GM10266 (cell line): ENCODE results near the gene F2RL3.

Experiments used
- DNase-seq: peaks from one replicate; pipeline ENCODE4 v3.0.0; 2012; ENCODE audit errors: extremely low spot score
- TF ChIP-seq, protein P1 (sequence below): IDR thresholded peaks from 2 replicates; pipeline ENCODE4 v1.5.1; 2012; ENCODE audit warnings: mild to moderate bottlenecking, low read depth; ENCODE audit not compliant: control insufficient read depth, insufficient read depth; ENCODE audit errors: missing control alignments

Gene F2RL3

DNA sequence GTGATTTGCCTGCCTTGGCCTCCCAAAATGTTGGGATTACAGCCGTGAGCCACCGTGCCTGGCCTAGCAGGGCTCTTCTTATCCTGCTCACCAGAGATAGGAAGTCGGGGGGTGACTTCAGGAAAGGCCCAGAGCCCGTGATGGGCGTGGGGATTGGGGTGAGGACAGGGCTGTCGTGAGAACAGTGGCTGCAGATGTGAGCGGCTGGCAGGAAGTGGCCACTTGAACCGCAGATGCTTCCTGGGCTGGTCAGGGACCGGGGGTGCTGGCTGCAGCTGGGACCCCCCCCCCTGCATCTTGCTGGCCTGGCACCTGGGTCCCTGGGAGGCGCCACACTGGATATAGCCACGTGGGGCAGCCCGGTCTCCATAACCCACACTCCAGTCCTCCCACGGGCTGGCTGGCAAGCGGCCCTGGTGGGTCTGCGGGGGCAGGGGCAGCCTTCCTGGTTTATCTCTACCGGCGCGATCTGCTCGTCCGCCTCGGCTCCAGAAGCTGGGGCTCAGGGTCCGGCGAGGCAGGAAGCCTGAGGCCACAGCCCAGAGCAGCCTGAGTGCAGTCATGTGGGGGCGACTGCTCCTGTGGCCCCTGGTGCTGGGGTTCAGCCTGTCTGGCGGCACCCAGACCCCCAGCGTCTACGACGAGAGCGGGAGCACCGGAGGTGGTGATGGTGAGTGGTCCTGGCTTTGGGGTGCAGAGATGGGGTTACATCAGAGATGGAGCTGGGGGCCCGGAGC lies at the start of gene F2RL3:
F2RL3 (plus strand) TSS at position 371 of the 737 bp plus-strand sequence; CDS start at position 562, 191 bp downstream.
- DNase-seq = peak; percentile 81
- TF ChIP-seq, protein P1, sequence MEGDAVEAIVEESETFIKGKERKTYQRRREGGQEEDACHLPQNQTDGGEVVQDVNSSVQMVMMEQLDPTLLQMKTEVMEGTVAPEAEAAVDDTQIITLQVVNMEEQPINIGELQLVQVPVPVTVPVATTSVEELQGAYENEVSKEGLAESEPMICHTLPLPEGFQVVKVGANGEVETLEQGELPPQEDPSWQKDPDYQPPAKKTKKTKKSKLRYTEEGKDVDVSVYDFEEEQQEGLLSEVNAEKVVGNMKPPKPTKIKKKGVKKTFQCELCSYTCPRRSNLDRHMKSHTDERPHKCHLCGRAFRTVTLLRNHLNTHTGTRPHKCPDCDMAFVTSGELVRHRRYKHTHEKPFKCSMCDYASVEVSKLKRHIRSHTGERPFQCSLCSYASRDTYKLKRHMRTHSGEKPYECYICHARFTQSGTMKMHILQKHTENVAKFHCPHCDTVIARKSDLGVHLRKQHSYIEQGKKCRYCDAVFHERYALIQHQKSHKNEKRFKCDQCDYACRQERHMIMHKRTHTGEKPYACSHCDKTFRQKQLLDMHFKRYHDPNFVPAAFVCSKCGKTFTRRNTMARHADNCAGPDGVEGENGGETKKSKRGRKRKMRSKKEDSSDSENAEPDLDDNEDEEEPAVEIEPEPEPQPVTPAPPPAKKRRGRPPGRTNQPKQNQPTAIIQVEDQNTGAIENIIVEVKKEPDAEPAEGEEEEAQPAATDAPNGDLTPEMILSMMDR = no peak

DNA sequence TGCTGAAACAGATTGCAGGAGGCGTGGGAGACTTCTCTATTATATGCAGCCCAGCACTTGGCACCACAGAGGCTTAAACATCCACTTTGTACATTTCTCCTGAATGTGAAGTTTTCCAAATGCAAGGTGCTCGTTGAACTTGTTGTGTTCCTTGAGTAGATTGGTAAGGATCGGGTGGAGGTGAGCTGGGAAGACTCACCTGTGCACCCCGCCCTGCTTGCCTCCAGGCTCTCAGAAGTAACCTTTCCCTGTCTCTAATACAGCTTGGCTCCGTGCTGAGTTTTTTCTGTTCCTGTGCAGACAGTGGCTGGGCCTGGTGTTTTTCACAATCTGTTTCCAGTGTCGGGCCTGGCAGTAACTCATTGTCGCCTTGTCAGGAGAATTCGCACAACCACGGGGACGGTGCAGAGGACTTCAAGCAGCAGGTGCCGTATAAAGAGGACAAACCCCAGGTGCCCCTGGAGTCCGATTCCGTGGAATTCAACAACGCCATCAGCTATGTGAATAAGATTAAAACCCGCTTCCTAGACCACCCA lies 47.3 kb upstream of the F2RL3 start:
- TF ChIP-seq, protein P1 = no peak
- no peak for DNase-seq

DNA sequence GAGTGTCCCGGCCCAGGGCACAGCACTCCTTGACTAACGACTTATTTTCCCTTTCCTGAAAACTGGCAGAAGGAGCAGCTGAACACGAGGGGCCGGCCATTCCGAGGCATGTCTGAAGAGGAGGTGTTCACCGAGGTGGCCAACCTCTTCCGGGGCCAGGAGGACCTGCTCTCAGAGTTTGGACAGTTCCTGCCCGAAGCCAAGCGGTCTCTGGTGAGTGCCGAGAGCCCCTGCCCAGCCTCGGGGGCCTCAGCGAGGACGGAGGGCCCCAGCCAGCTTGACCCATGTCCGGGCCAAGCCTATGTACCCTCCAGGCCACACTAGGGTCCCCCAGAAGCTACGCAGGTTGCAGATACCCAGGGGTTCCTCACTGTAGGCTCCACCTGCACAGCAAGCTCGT lies 41.9 kb upstream of the F2RL3 start:
- TF ChIP-seq, protein P1 = no peak

DNA sequence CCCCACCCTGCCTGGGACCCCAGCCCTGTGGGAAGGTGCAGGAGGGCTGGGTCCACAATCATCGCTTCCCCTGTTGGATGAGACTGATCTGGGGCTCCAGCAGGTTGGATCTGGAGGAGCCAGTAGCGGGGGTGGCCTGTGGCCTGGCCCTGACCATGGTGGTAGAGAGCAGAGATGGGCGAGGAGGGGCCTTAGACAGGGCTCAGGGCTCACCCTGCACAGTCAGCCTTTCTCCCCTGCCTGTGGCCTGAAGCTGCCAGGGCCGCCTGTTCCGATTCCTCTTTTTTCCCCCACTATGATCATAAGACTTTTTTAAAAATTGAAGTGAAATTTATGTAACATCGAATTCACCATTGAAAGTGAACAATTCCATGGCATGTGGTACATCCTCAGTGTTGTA lies 41.4 kb upstream of the F2RL3 start:
- DNase-seq = no peak
- TF ChIP-seq, protein P1 = no peak

More for the DNA sequence above, 41.9 kb upstream of the F2RL3 start:
- DNase-seq = no peak

DNA sequence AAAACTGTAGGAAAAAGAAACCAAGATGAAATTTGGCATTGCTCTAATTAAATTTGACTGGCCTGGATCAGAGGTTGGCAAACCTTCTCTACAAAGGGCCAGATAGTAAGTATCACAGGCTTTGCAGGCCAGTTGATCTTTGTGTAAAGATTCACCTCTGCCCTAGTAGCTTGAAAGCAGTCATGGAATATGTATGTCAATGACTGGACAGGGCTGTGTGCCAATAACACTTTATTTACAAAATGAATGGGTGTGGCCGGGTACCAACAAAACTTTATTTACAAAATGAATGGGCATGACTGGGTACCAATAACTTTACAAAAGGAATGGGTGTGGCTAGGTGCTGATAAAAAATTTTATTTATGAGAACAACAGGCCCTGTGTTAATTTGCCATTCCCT lies 39.6 kb upstream of the F2RL3 start:
- DNase-seq = no peak
- TF ChIP-seq, protein P1 = no peak

DNA sequence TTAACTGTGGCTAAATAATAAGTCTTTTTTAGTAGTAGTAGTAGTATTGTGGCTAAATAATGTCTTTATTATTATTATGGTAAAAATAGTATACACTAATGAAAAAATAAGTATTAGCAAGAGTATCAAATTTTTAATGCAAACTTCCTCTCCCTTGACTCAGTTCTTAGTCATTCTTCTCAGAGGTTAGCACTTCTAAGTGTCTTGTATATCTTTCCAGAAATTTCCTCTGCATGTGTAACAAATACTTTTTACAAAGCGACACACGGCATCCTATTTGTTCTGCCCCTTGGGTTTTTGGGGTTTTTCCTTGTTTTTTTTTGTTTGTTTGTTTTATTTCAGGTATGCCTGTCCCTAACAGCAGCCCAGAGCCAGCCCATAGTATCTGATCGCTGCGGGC lies 38.7 kb upstream of the F2RL3 start:
- TF ChIP-seq, protein P1 = no peak
- DNase-seq = no peak

DNA sequence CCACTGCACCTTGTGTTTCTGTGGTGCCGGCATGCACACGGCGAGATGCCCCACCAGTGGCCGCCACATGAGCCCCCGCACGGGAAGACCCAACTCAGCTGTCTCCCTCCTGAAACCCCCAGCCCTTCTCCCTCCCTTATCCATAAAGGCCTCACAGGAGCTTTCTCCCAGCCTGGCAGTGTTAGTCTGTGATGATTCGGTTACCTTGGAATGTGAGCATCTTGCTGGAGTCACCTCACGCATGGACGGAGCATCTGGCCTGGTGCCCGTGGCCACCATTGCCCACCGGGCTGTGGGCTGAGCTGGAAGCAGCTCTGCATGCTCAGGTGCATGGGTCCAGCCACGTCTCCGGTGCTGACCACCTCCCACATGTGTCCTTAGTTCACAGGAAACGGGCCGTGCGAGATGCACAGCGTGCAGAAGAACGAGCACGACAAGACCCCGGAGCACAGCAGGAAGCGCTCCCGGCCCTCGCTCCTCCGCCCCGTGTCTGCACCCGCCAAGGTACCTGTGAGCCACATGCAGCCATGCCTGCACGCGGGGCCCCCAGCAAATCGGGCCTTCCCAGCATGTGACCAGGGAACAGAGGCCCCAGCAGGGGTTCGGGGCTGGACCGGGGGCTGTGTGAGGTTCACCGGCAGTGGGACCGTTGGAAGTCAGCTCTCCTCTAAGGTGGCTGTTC lies 37.6 kb upstream of the F2RL3 start:
- DNase-seq = no peak
- TF ChIP-seq, protein P1 = no peak
